Mesenchymal stem cell (in vitro differentiated cells and primary cell): ENCODE measurements around the gene ELK4.

Source experiments
- DNase-seq: peaks from one replicate; pipeline ENCODE4 v3.0.0-alpha.2; 2013
- H2AFZ ChIP-seq: one replicate; pipeline ENCODE4 v1.6.1; 2013; ENCODE audit warnings: low read depth, mild to moderate bottlenecking, control low read depth, inconsistent platforms, low read length, moderate library complexity
- H2AK5ac ChIP-seq: 2 replicates; pipeline ENCODE4 v1.6.1; 2013; ENCODE audit warnings: low read length, moderate library complexity, mild to moderate bottlenecking, inconsistent platforms; ENCODE audit not compliant: severe bottlenecking
- H2BK120ac ChIP-seq: one replicate; pipeline ENCODE4 v1.6.1; 2013; ENCODE audit warnings: low read depth, mild to moderate bottlenecking, inconsistent platforms, low read length, moderate library complexity
- H2BK12ac ChIP-seq, 2 experiments: one replicate each; pipeline ENCODE4 v1.6.1; 2013; ENCODE audit warnings: inconsistent platforms in 2 of 2, low read length in 2 of 2, mild to moderate bottlenecking in 2 of 2, moderate library complexity in 2 of 2, control low read depth in 1 of 2
- H2BK15ac ChIP-seq: one replicate; pipeline ENCODE4 v1.6.1; 2013; ENCODE audit warnings: mild to moderate bottlenecking, low read depth, inconsistent platforms; ENCODE audit not compliant: poor library complexity, severe bottlenecking
- H2BK5ac ChIP-seq: 2 replicates; pipeline ENCODE4 v1.6.1; 2013; ENCODE audit warnings: low read depth, mild to moderate bottlenecking, low read length, control low read depth, inconsistent platforms; ENCODE audit not compliant: poor library complexity, severe bottlenecking
- H3K14ac ChIP-seq, 2 experiments: one replicate each; pipeline ENCODE4 v1.6.1; 2013; ENCODE audit warnings: inconsistent platforms in 2 of 2, low read length in 2 of 2, control low read depth in 1 of 2, mild to moderate bottlenecking in 1 of 2, moderate library complexity in 1 of 2
- H3K18ac ChIP-seq, 2 experiments: one replicate each; pipeline ENCODE4 v1.6.1; 2013; ENCODE audit warnings: inconsistent platforms in 2 of 2, low read length in 2 of 2, control low read depth in 1 of 2, low read depth in 1 of 2, mild to moderate bottlenecking in 1 of 2
- H3K23ac ChIP-seq, 2 experiments: one replicate each; pipeline ENCODE4 v1.6.1; 2013; ENCODE audit warnings: inconsistent platforms in 2 of 2, low read length in 2 of 2, mild to moderate bottlenecking in 2 of 2, moderate library complexity in 2 of 2, control low read depth in 1 of 2
- H3K27ac ChIP-seq: 2 replicates; pipeline ENCODE4 v1.5.1; 2013; ENCODE audit warnings: mild to moderate bottlenecking, moderate library complexity, low read length, control low read depth, inconsistent platforms; ENCODE audit not compliant: poor library complexity, severe bottlenecking
- H3K27me3 ChIP-seq, 2 experiments: 2 replicates each; pipeline versions ENCODE4 v1.6.1 to v1.7.0; 2013; ENCODE audit warnings: low read length in 2 of 2, mild to moderate bottlenecking in 2 of 2, moderate library complexity in 2 of 2, control low read depth in 1 of 2, inconsistent platforms in 1 of 2; ENCODE audit not compliant: control insufficient read depth in 1 of 2, insufficient read depth in 1 of 2
- H3K36me3 ChIP-seq, 2 experiments: 2 replicates each; pipeline versions ENCODE4 v1.6.1 to v1.7.0; 2013; ENCODE audit warnings: low read length in 2 of 2, control low read depth in 1 of 2, inconsistent platforms in 1 of 2, low read depth in 1 of 2, mild to moderate bottlenecking in 1 of 2; ENCODE audit not compliant: insufficient read depth in 2 of 2, control insufficient read depth in 1 of 2
- H3K4ac ChIP-seq, 2 experiments: one replicate each; pipeline ENCODE4 v1.6.1; 2013; ENCODE audit warnings: inconsistent platforms in 2 of 2, low read length in 2 of 2, mild to moderate bottlenecking in 2 of 2, moderate library complexity in 2 of 2, control low read depth in 1 of 2, low read depth in 1 of 2
- H3K4me1 ChIP-seq: 2 replicates; pipeline ENCODE4 v1.6.1; 2013; ENCODE audit warnings: low read depth, low read length, control low read depth; ENCODE audit not compliant: control insufficient read depth, insufficient read depth
- H3K4me2 ChIP-seq: 2 replicates; pipeline ENCODE4 v1.6.1; 2013; ENCODE audit warnings: low read length, mild to moderate bottlenecking, inconsistent platforms; ENCODE audit not compliant: poor library complexity, severe bottlenecking
- H3K4me3 ChIP-seq, 2 experiments: 2 replicates each; pipeline versions ENCODE4 v1.5.1 to v1.7.0; 2013; ENCODE audit warnings: low read length in 2 of 2, mild to moderate bottlenecking in 2 of 2, control low read depth in 1 of 2, low read depth in 1 of 2; ENCODE audit not compliant: insufficient read depth in 1 of 2
- H3K79me1 ChIP-seq: replicated peaks from 2 replicates; pipeline ENCODE4 v1.6.1; 2013; ENCODE audit warnings: mild to moderate bottlenecking, control low read depth, low read length, inconsistent platforms; ENCODE audit not compliant: poor library complexity, severe bottlenecking
- H3K9ac ChIP-seq: 2 replicates; pipeline ENCODE4 v1.7.0; 2013; ENCODE audit warnings: mild to moderate bottlenecking, low read length, moderate library complexity
- H3K9me3 ChIP-seq: 2 replicates; pipeline ENCODE4 v1.7.0; 2013; ENCODE audit warnings: mild to moderate bottlenecking, low read length; ENCODE audit not compliant: control insufficient read depth
- H4K8ac ChIP-seq: one replicate; pipeline ENCODE4 v1.6.1; 2013; ENCODE audit warnings: inconsistent platforms, mild to moderate bottlenecking, low read length, moderate library complexity
- H4K91ac ChIP-seq: one replicate; pipeline ENCODE4 v1.6.1; 2013; ENCODE audit warnings: mild to moderate bottlenecking, low read length, inconsistent platforms
- WGBS: methylation state at CpG from one replicate; pipeline ENCODE4 v1.1.7; 2013; ENCODE audit warnings: mixed read lengths; 5-methylcytosine and 5-hydroxymethylcytosine counted together

The ELK4 gene

GRCh38 chr1:205593967-205594366 is 37.8 kb downstream of the ELK4 start:
- H3K18ac ChIP-seq: no peak overlapping the region
- H2AFZ ChIP-seq: no peak overlapping the region
- no peak overlapping the region for H3K27ac ChIP-seq
- DNase-seq: no peak
- H3K4ac ChIP-seq: no peak overlapping the region
- H3K79me1 ChIP-seq: no peaks in the 10 kb centered on the region
- 69% methylated on average over 3 of the region's 6 CpGs for WGBS
- H2BK12ac ChIP-seq: no peak overlapping the region
- H2BK15ac ChIP-seq: no peak overlapping the region
- no peaks in the 10 kb centered on the region for H3K9me3 ChIP-seq
- H3K36me3 ChIP-seq: peaks cover 0 to 12% of the 10 kb centered on the region in 2 experiments
- no peak overlapping the region for H4K91ac ChIP-seq
- no peak overlapping the region for H3K23ac ChIP-seq
- H3K4me3 ChIP-seq: no peak overlapping the region
- no peak overlapping the region for H3K9ac ChIP-seq
- peak overlapping the region; percentile 29 for H4K8ac ChIP-seq
- H3K4me2 ChIP-seq: no peak overlapping the region
- H3K14ac ChIP-seq: no peak overlapping the region
- peaks cover 3% of the 10 kb centered on the region for H3K4me1 ChIP-seq
- H2AK5ac ChIP-seq: no peak overlapping the region
- H2BK5ac ChIP-seq: no peak overlapping the region
- H2BK120ac ChIP-seq: no peak overlapping the region
- H3K27me3 ChIP-seq: no peaks in the 10 kb centered on the region

- whole genome bisulfite sequencing: 80% methylated on average over 1 of the region's 4 CpGs
- H2BK15ac ChIP-seq: no peak overlapping the region
- H3K36me3 ChIP-seq: peaks cover 0 to 12% of the 10 kb centered on the region in 2 experiments
Measured at GRCh38 chr1:205593532-205593931, 38.3 kb downstream of the ELK4 start.

GRCh38 chr1:205592443-205593003 is 39.3 kb downstream of the ELK4 start:
- WGBS: 95% methylated on average over 13 of the region's 14 CpGs
- no peak overlapping the region for H3K4ac ChIP-seq

More at GRCh38 chr1:205593532-205593931, 38.3 kb downstream of the ELK4 start:
- Histone ChIP-seq H2AK5ac (no peak overlapping the region), H2BK5ac (no peak overlapping the region), H2AFZ (no peak overlapping the region), H3K14ac (no peak overlapping the region), H3K27ac (no peak overlapping the region), H4K91ac (no peak overlapping the region), H3K4me1 (peaks cover 3% of the 10 kb centered on the region), H2BK12ac (no peak overlapping the region), H3K9me3 (no peaks in the 10 kb centered on the region), H3K4ac (no peak overlapping the region), H3K4me2 (no peak overlapping the region), H3K79me1 (no peaks in the 10 kb centered on the region), H3K23ac (no peak overlapping the region), H3K27me3 (no peaks in the 10 kb centered on the region), H2BK120ac (no peak overlapping the region), H3K4me3 (no peak overlapping the region), H3K9ac (no peak overlapping the region), H4K8ac (no peak overlapping the region), H3K18ac (no peak overlapping the region)
- DNase-seq: no peak

GRCh38 chr1:205591522-205592351 is 40.1 kb downstream of the ELK4 start:
- Histone ChIP-seq H3K4ac (peak overlapping the region in 1 of 2 experiments; percentile 5), H3K36me3 (peaks cover 0 to 2% of the 10 kb centered on the region in 2 experiments), H2BK5ac (no peak overlapping the region), H3K4me1 (peaks cover 3% of the 10 kb centered on the region), H2BK15ac (peak overlapping the region; percentile 77), H2BK120ac (no peak overlapping the region), H3K14ac (peak overlapping the region in 1 of 2 experiments; percentile 68), H3K9ac (peak overlapping the region; percentile 78), H2AFZ (peak overlapping the region; percentile 11), H4K91ac (peak overlapping the region; percentile 23), H3K9me3 (no peaks in the 10 kb centered on the region), H2AK5ac (peak overlapping the region; percentile 13), H3K4me3 (peak overlapping the region in 1 of 2 experiments; percentile 71), H4K8ac (peak overlapping the region; percentile 54), H3K27me3 (no peaks in the 10 kb centered on the region), H3K23ac (no peak overlapping the region), H3K27ac (no peak overlapping the region), H2BK12ac (peak overlapping the region in 1 of 2 experiments; percentile 7), H3K79me1 (no peaks in the 10 kb centered on the region), H3K18ac (peak overlapping the region in 1 of 2 experiments; percentile 30), H3K4me2 (peak overlapping the region; percentile 41)
- 4% methylated on average over 32 of the region's 40 CpGs for WGBS
- peak; percentile 84 for DNase-seq

More at GRCh38 chr1:205592443-205593003, 39.3 kb downstream of the ELK4 start:
- Histone ChIP-seq H3K4me1 (peaks cover 3% of the 10 kb centered on the region), H3K14ac (no peak overlapping the region), H2AK5ac (no peak overlapping the region), H4K91ac (no peak overlapping the region), H3K18ac (no peak overlapping the region), H3K23ac (no peak overlapping the region), H3K4me3 (no peak overlapping the region), H3K27me3 (no peaks in the 10 kb centered on the region), H3K27ac (no peak overlapping the region), H3K36me3 (peaks cover 0 to 6% of the 10 kb centered on the region in 2 experiments), H2BK120ac (no peak overlapping the region), H2AFZ (no peak overlapping the region), H2BK15ac (no peak overlapping the region), H2BK5ac (no peak overlapping the region), H2BK12ac (peak overlapping the region in 1 of 2 experiments; percentile 67), H3K9ac (no peak overlapping the region), H3K4me2 (no peak overlapping the region), H3K9me3 (no peaks in the 10 kb centered on the region), H4K8ac (no peak overlapping the region), H3K79me1 (no peaks in the 10 kb centered on the region)
- no peak for DNase-seq
